PC-9 (cell line): ENCODE measurements around the gene PDZRN4. TPM values are rescaled to one million over a fixed set of nuclear protein-coding genes. Genes with fewer than 3 reads are reported as not detected.
"Not testable (repeated sequence)": the region's sequence is repeated elsewhere in the genome, so short reads cannot be mapped to it uniquely, and the experiment has no call there.

Experiments used
- BruUV-seq: library from RNA; stranded (reverse); fragments of 400-500 nt; replicated peaks from 2 replicates; lab custom pipeline; 2021; lab: Mats Ljungman, UMichigan
- CTCF ChIA-PET: fragments of 300-600 bp; sonication (Branson Sonifier 250); formaldehyde crosslinking; loops from one replicate; lab custom pipeline; 2022; ENCODE audit warnings: antibody characterized with exemption; lab: Charles Lee
- POLR2A ChIA-PET: fragments of 300-600 bp; sonication (Branson Sonifier 250); formaldehyde crosslinking; loops from one replicate; lab custom pipeline; 2022; ENCODE audit warnings: antibody characterized with exemption; ENCODE audit not compliant: unreplicated experiment; lab: Charles Lee
- DNase-seq, 2 experiments: peaks; one replicate each; pipeline versions ENCODE4 v3.0.0 to v3.0.0-alpha.2; 2015 to 2022; ENCODE audit warnings: mixed read lengths in 1 of 2
- H2AFZ ChIP-seq: fragments of 200-600 bp; sonication (generic); 2 replicates; pipeline ENCODE4 v1.8.1; 2017; ENCODE audit warnings: antibody characterized with exemption
- H3F3A ChIP-seq: fragments of 200-600 bp; sonication (generic); 2 replicates; pipeline ENCODE4 v1.8.1; 2017; ENCODE audit warnings: antibody characterized with exemption, mild to moderate bottlenecking, low read depth; ENCODE audit not compliant: insufficient read depth
- H3K27ac ChIP-seq: fragments of 200-600 bp; sonication (generic); 2 replicates; pipeline ENCODE4 v1.6.1; 2016; ENCODE audit warnings: mixed run types
- H3K27me3 ChIP-seq: fragments of 200-600 bp; sonication (generic); 2 replicates; pipeline ENCODE4 v1.6.1; 2016; ENCODE audit warnings: low read depth, mixed run types; ENCODE audit not compliant: insufficient read depth
- H3K36me3 ChIP-seq: fragments of 200-600 bp; sonication (generic); 2 replicates; pipeline ENCODE4 v1.6.1; 2016; ENCODE audit warnings: low read depth, mixed run types
- H3K4me1 ChIP-seq: fragments of 200-600 bp; sonication (generic); replicated peaks from 2 replicates; pipeline ENCODE4 v1.6.1; 2016; ENCODE audit warnings: mixed run types; ENCODE audit not compliant: insufficient read depth
- H3K4me2 ChIP-seq: fragments of 200-600 bp; sonication (generic); 2 replicates; pipeline ENCODE4 v1.6.1; 2017; ENCODE audit warnings: mixed run types
- H3K4me3 ChIP-seq: fragments of 200-600 bp; sonication (generic); 2 replicates; pipeline ENCODE4 v1.6.1; 2016; ENCODE audit warnings: mixed run types
- H3K79me2 ChIP-seq: fragments of 200-600 bp; sonication (generic); 2 replicates; pipeline ENCODE4 v1.6.1; 2017; ENCODE audit warnings: low read depth, mixed run types
- H3K9me2 ChIP-seq: fragments of 200-600 bp; sonication (generic); 2 replicates; pipeline ENCODE4 v1.8.1; 2017; ENCODE audit warnings: mild to moderate bottlenecking; ENCODE audit not compliant: insufficient read depth
- H3K9me3 ChIP-seq: fragments of 200-600 bp; sonication (generic); 2 replicates; pipeline ENCODE4 v1.8.1; 2016; ENCODE audit warnings: low read depth; ENCODE audit not compliant: insufficient read depth
- H4K20me1 ChIP-seq: fragments of 200-600 bp; sonication (generic); 2 replicates; pipeline ENCODE4 v1.8.1; 2017; ENCODE audit not compliant: insufficient read depth
- CTCF ChIP-seq: fragments of 200-600 bp; sonication (generic); conservative IDR thresholded peaks from 2 replicates; pipeline ENCODE4 v1.6.1; 2017; ENCODE audit warnings: mixed run types, antibody characterized with exemption, mild to moderate bottlenecking, moderate library complexity
- EZH2 ChIP-seq: fragments of 200-600 bp; sonication (generic); IDR thresholded peaks from 2 replicates; pipeline ENCODE4 v1.8.0; 2017; ENCODE audit warnings: antibody characterized with exemption, low read depth
- intact Hi-C: fragments of 100-400 bp; cut with micrococcal nuclease; formaldehyde crosslinking; loops from one replicate; pipeline ENCODE4 v1.10.0; 2022; ENCODE audit not compliant: unreplicated experiment
- total RNA-seq: library from RNA; stranded (reverse); gene quantifications from 2 replicates; pipeline ENCODE4 v1.2.3, GENCODE V29; 2021

Gene PDZRN4
- total RNA-seq, 1 experiment from 2014 or later, result not detected

- Histone ChIP-seq H3K27me3 (no peaks in the 10 kb centered on the region), H2AFZ (no peak overlapping the region), H3K4me3 (no peak overlapping the region), H3F3A (no peaks in the 10 kb centered on the region), H3K4me1 (no peaks in the 10 kb centered on the region), H3K36me3 (no peaks in the 10 kb centered on the region), H3K79me2 (no peaks in the 10 kb centered on the region), H3K27ac (no peak overlapping the region), H3K4me2 (no peak overlapping the region), H3K9me3 (no peaks in the 10 kb centered on the region; the same call in 1 of the 2 replicates), H4K20me1 (no peaks in the 10 kb centered on the region), H3K9me2 (no peaks in the 10 kb centered on the region; the same call in 1 of the 2 replicates)
- no TSS peak for BruUV-seq
- no peak for DNase-seq
- ChIA-PET POLR2A (no interaction called here), CTCF (no interaction called here)
- TF ChIP-seq EZH2, result no peak
- no peak for TF ChIP-seq CTCF
- intact Hi-C loops, result no loop called here
Observed at GRCh38 chr12:41254004-41254914, 66.1 kb downstream of the PDZRN4 start.

GRCh38 chr12:41263196-41263595 is 75.1 kb downstream of the PDZRN4 start:
- H2AFZ ChIP-seq, H3K79me2 ChIP-seq, CTCF ChIA-PET, H3F3A ChIP-seq, H3K4me3 ChIP-seq, H3K9me3 ChIP-seq, H4K20me1 ChIP-seq, BruUV-seq, POLR2A ChIA-PET, H3K9me2 ChIP-seq, H3K27ac ChIP-seq, H3K4me1 ChIP-seq, H3K27me3 ChIP-seq, H3K36me3 ChIP-seq, H3K4me2 ChIP-seq, DNase-seq: not testable (repeated sequence)
- intact Hi-C loops, result loop anchor here (5.0 kb wide), 1 partner anchor 759 kb away; no protein-coding TSS in a partner anchor

- H4K20me1 ChIP-seq, result no peaks in the 10 kb centered on the region
- no peaks in the 10 kb centered on the region for H3K36me3 ChIP-seq
- no peaks in the 10 kb centered on the region for H3K27me3 ChIP-seq
- no peaks in the 10 kb centered on the region for H3K9me2 ChIP-seq
- TF ChIP-seq CTCF (peak; percentile 64), EZH2 (no peak)
- no peaks in the 10 kb centered on the region for H3F3A ChIP-seq
- intact Hi-C loops, result loop anchor here (5.0 kb wide), 1 partner anchor 758 kb away; no protein-coding TSS in a partner anchor
- no peak overlapping the region for H3K4me3 ChIP-seq
- H3K27ac ChIP-seq, result no peak overlapping the region
- BruUV-seq, result no TSS peak
- POLR2A ChIA-PET, result no interaction called here
- DNase-seq, result no peak
- H3K79me2 ChIP-seq, result no peaks in the 10 kb centered on the region
- CTCF ChIA-PET, result interaction anchor here (0.8 kb wide), 1 partner anchor 759 kb away, joined by 5 read pairs; no protein-coding TSS in a partner anchor
- no peak overlapping the region for H3K4me2 ChIP-seq
- H3K4me1 ChIP-seq, result no peaks in the 10 kb centered on the region
- no peak overlapping the region for H2AFZ ChIP-seq
- H3K9me3 ChIP-seq, result no peaks in the 10 kb centered on the region
Observed at GRCh38 chr12:41264281-41264680, 76.2 kb downstream of the PDZRN4 start.
